ENCODE data around the gene INSC.

GRCh38 chr11:15113381-15113780, 1.3 kb upstream of the INSC start:
- TF ChIP-seq EZH2 (IDR thresholded peaks at IDR 0.05; ENCODE audit: insufficient read depth, poor library complexity, severe bottlenecking) = no peak
- no peak for TF ChIP-seq EZH2phosphoT487 (IDR thresholded peaks at IDR 0.05; ENCODE audit: insufficient read depth, low read depth)

All from GM23248 (cell line).